Mucosa of descending colon (tissue), 3 donors: ENCODE results near the gene SMC1B. TPM values are rescaled to one million over a fixed set of nuclear protein-coding genes. Genes with fewer than 3 reads are reported as not detected.
A peak's percentile ranks its signal among the peaks of the same experiment; 100 is the strongest.

ENCODE experiments used
- ATAC-seq: fragments of 200-7000 bp; cut with Tn5 transposase; one replicate; pipeline ENCODE4 v1.9.1; 2020; ENCODE audit warnings: mild to moderate bottlenecking, moderate library complexity
- DNase-seq, 3 donors: peaks; one replicate each; pipeline ENCODE4 v3.0.0-alpha.2; 2020
- H3K36me3 ChIP-seq: fragments of 200-600 bp; one replicate; pipeline ENCODE4 v1.8.0; 2021; ENCODE audit warnings: low read depth, mild to moderate bottlenecking
- H3K4me1 ChIP-seq: fragments of 200-600 bp; one replicate; pipeline ENCODE4 v1.8.0; 2021; ENCODE audit warnings: low read depth, mild to moderate bottlenecking
- H3K4me3 ChIP-seq: fragments of 200-600 bp; one replicate; pipeline ENCODE4 v1.8.0; 2021; ENCODE audit warnings: mild to moderate bottlenecking
- H3K9me3 ChIP-seq: fragments of 200-600 bp; one replicate; pipeline ENCODE4 v1.8.0; 2021; ENCODE audit warnings: mild to moderate bottlenecking
- CTCF ChIP-seq: fragments of 200-600 bp; IDR thresholded peaks from one replicate; pipeline ENCODE4 v1.8.0; 2022; ENCODE audit warnings: antibody characterized with exemption, mild to moderate bottlenecking
- intact Hi-C, 2 donors: fragments of 100-400 bp; cut with DNase I in 1 of 2; cut with micrococcal nuclease in 1 of 2; formaldehyde crosslinking; loops; one replicate each; pipeline versions ENCODE4 v1.11.0 to v1.11.1; 2022; cut with DNase I, micrococcal nuclease
- total RNA-seq, 3 donors: library from RNA; stranded (reverse); fragmentation: NEBNext Ultra II Directional in 2 of 3; extraction: Animal tissue kit (Norgen Biotek cat#: 25700) in 2 of 3; gene quantifications; one replicate each; pipeline versions ENCODE4 v1.2.1 to v1.2.4, GENCODE V29; 2021 to 2023
- donor health status: DM: no; HTN: no; CAD: no; lungs with moderate emphysema.
- donor health status: DM: no; HTN: no; CAD: no.
- donor health status: DM: no; HTN: yes; CAD: no.

Gene SMC1B
- total RNA-seq, 3 donors from 2014 or later, result not detected

DNA sequence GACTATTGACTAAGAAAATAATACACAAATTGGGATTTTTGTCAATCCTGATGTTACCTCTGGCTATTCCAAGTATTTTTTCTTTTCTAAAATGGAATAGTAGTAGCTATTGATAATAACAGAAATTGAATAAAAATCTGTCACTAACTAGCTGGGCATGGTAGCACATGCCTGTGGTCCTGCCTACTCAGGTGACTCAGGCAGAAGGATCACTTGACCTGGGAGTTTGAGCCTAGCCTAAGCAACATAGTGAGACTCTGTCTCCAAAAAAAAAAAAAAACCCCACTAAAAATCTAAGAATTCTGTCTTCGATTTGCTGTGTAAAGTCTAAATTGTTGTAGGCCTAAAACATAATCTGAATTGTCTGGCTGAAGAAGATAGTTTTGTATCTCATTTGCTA, 61.4 kb downstream of the SMC1B start:
- no peak for DNase-seq
- no peak for TF ChIP-seq CTCF
- H3K36me3 ChIP-seq, result no peaks in the 10 kb centered on the region
- intact Hi-C loops, result no loop called here
- ATAC-seq, result no peak
- H3K4me3 ChIP-seq, result no peak overlapping the region
- no peaks in the 10 kb centered on the region for H3K9me3 ChIP-seq
- H3K4me1 ChIP-seq, result no peaks in the 10 kb centered on the region

GRCh38 chr22:45349916-45350315, 63.5 kb downstream of the SMC1B start:
- intact Hi-C loops, result no loop called here
- no peaks in the 10 kb centered on the region for H3K36me3 ChIP-seq
- DNase-seq, result no peak
- no peaks in the 10 kb centered on the region for H3K9me3 ChIP-seq
- no peaks in the 10 kb centered on the region for H3K4me1 ChIP-seq
- H3K4me3 ChIP-seq, result no peak overlapping the region
- no peak for ATAC-seq
- TF ChIP-seq CTCF, result no peak

- Histone ChIP-seq H3K4me1 (no peaks in the 10 kb centered on the region), H3K4me3 (no peak overlapping the region), H3K9me3 (no peaks in the 10 kb centered on the region), H3K36me3 (no peaks in the 10 kb centered on the region)
- intact Hi-C loops, result no loop called here
- no peak for TF ChIP-seq CTCF
- ATAC-seq (no peak), DNase-seq (no peak)
Observed at GRCh38 chr22:45344334-45344733, 69.1 kb downstream of the SMC1B start.

DNA sequence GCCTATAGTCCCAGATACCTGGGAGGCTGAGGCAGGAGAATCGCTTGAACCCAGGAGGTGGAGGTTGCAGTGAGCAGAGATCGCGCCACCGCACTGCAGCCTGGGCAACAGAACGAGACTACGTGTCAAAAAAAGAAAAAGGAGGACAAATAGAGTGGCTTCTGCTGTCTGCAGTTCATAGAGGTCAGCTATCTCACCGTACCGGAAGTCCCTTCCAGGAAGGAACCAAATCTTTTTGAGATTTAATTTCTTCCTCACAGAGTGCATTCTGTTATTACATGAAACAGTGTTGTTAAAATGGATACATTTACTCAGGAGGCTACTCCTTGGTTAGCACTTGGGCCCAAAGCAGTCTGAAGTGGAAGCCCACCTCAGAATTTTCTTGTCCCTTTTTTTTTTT, 70.3 kb downstream of the SMC1B start:
- Histone ChIP-seq H3K9me3 (no peaks in the 10 kb centered on the region), H3K4me3 (no peak overlapping the region), H3K4me1 (no peaks in the 10 kb centered on the region), H3K36me3 (no peaks in the 10 kb centered on the region)
- ATAC-seq, result no peak
- no peak for DNase-seq
- no peak for TF ChIP-seq CTCF
- intact Hi-C loops, result no loop called here

GRCh38 chr22:45341498-45341897, 71.9 kb downstream of the SMC1B start:
- H3K36me3 ChIP-seq, result no peaks in the 10 kb centered on the region
- DNase-seq (no peak), ATAC-seq (peak; percentile 61)

More at GRCh38 chr22:45341498-45341897, 71.9 kb downstream of the SMC1B start:
- Histone ChIP-seq H3K4me1 (no peaks in the 10 kb centered on the region), H3K4me3 (no peak overlapping the region), H3K9me3 (no peaks in the 10 kb centered on the region)
- no peak for TF ChIP-seq CTCF
- intact Hi-C loops, result no loop called here
